Uterus (tissue), 2 donors: Measurements from ENCODE around the gene SHMT1.

Experiments
- POLR2A ChIP-seq, 2 donors: fragments of 450-650 bp; IDR thresholded peaks; one replicate each; pipeline ENCODE4 v1.6.1; 2016; ENCODE audit warnings: antibody characterized with exemption in 2 of 2, mild to moderate bottlenecking in 1 of 2, moderate library complexity in 1 of 2
- TF ChIP-seq, protein P1 (sequence below), 4 experiments: fragments of 200-600 bp in 2 of 4; fragments of 450-650 bp in 2 of 4; sonication (generic) in 2 of 4; IDR thresholded peaks; one replicate each; pipeline ENCODE4 v1.5.1; 2016 to 2019; ENCODE audit warnings: antibody characterized with exemption in 4 of 4, mild to moderate bottlenecking in 2 of 4, moderate library complexity in 1 of 4

DNA sequence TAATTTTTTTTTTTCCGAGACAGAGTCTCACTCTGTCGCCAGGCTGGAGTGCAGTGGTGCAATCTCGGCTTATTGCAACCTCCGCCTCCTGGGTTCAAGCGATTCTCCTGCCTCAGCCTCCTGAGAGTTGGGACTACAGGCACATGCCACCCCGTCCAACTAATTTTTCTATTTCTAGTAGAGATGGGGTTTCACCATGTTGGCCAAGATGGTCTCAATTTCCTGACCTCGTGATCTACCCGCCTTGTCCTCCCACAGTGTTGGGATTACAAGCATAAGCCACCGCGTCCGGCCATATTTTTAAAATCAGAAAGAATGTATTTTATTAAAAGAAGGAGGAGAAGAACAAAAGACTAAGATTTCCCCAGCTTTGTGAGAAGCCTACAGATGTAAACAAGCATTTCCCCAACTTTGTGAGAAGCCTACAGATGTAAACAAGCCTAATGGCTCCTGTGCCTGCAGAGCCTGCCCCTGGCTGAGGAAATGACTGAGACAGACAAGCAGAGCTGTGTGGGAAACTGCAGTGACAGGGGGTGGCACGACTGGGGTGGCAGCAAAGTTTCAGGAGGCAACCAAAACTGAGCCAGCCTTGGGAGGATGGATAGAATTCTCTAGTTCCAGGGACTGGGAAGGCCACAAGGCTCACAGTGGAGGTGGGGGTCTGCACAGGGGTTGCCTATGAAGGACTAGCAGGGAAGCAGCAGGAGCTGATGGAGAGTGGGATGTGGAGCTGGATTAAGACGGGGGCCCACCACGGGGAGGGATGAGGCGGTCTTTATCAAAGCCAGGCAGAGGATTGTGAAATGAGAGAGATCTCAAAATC lies 71.4 kb downstream of the SHMT1 start:
- no peak for TF ChIP-seq POLR2A (IDR thresholded peaks at IDR 0.05)
- TF ChIP-seq, protein P1, sequence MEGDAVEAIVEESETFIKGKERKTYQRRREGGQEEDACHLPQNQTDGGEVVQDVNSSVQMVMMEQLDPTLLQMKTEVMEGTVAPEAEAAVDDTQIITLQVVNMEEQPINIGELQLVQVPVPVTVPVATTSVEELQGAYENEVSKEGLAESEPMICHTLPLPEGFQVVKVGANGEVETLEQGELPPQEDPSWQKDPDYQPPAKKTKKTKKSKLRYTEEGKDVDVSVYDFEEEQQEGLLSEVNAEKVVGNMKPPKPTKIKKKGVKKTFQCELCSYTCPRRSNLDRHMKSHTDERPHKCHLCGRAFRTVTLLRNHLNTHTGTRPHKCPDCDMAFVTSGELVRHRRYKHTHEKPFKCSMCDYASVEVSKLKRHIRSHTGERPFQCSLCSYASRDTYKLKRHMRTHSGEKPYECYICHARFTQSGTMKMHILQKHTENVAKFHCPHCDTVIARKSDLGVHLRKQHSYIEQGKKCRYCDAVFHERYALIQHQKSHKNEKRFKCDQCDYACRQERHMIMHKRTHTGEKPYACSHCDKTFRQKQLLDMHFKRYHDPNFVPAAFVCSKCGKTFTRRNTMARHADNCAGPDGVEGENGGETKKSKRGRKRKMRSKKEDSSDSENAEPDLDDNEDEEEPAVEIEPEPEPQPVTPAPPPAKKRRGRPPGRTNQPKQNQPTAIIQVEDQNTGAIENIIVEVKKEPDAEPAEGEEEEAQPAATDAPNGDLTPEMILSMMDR (IDR thresholded peaks at IDR 0.05): no peak
